Fibroblast of pulmonary artery (primary cell): Measurements from ENCODE around the gene SNTG2.

Source experiments
- DNase-seq: peaks from one replicate; pipeline ENCODE4 v3.0.0-alpha.2; 2010; ENCODE audit warnings: low read depth
- H3K4me3 ChIP-seq: replicated peaks from 2 replicates; pipeline ENCODE4 v1.5.1; 2011; ENCODE audit warnings: low read depth, mild to moderate bottlenecking, control low read depth, low read length, moderate library complexity
- CTCF ChIP-seq: IDR thresholded peaks from 2 replicates; pipeline ENCODE4 v1.5.1; 2011; ENCODE audit warnings: mild to moderate bottlenecking, control low read depth, low read length, inconsistent platforms; ENCODE audit errors: missing control alignments

SNTG2 gene

GRCh38 chr2:987789-988188, 37.1 kb downstream of the SNTG2 start:
- DNase-seq: no peak
- TF ChIP-seq CTCF: no peak
- H3K4me3 ChIP-seq: no peak overlapping the region

- no peak overlapping the region for H3K4me3 ChIP-seq
- TF ChIP-seq CTCF: no peak
- DNase-seq: no peak
These were observed 39.3 kb downstream of the SNTG2 start for GRCh38 chr2:989781-990467.

- no peak overlapping the region for H3K4me3 ChIP-seq
- no peak for DNase-seq
- TF ChIP-seq CTCF: no peak
These were observed 40.3 kb downstream of the SNTG2 start for GRCh38 chr2:990970-991369.

GRCh38 chr2:1002350-1002749, 51.7 kb downstream of the SNTG2 start:
- no peak overlapping the region for H3K4me3 ChIP-seq
- no peak for DNase-seq
- TF ChIP-seq CTCF: no peak

- H3K4me3 ChIP-seq: no peak overlapping the region
- TF ChIP-seq CTCF: no peak
- no peak for DNase-seq
These were observed 53.7 kb downstream of the SNTG2 start for GRCh38 chr2:1004398-1004797.

- TF ChIP-seq CTCF: no peak
- DNase-seq: no peak
- H3K4me3 ChIP-seq: no peak overlapping the region
These were observed 59.8 kb downstream of the SNTG2 start for GRCh38 chr2:1010415-1010930.

- no peak for DNase-seq
- no peak for TF ChIP-seq CTCF
- H3K4me3 ChIP-seq: no peak overlapping the region
These were observed 60.4 kb downstream of the SNTG2 start for GRCh38 chr2:1011006-1011405.
